GM21423 (cell line): ENCODE data around the gene CST5.
"Not testable (repeated sequence)": the region's sequence is repeated elsewhere in the genome, so short reads cannot be mapped to it uniquely, and the experiment has no call there.

Experiments used
- ATAC-seq: cut with Tn5 transposase; IDR thresholded peaks from one replicate; pipeline ENCODE4 v1.9.1; 2021; ENCODE audit warnings: mild to moderate bottlenecking, moderate library complexity; ENCODE audit not compliant: unreplicated experiment

Gene CST5

DNA sequence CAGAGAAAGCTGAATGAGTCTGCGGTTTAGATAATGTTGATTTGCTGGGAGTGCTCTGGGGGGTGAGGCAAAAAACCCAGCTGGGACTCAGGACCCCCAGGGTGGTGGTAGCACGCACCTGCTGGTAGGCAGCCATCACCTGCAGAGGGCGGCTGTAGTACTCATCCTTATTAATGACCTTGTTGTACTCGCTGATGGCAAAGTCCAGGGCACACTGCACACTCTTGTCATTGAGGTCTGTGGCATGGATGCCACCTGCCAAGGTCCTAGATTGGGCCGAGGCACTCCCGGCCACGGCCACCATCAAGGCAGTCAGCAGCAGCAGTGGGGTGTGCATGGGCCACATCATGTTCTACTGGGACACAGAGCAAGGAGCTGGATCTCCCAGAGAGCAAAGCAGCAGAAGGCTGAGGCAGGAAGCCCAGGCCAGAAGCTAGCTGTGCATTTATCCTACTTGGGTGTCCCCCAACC is at the start of gene CST5:
Gene CST5 (minus strand): TSS at position 421 of the 471 bp plus-strand sequence. CDS start 72 bp downstream, at position 349.
- no peak for ATAC-seq

DNA sequence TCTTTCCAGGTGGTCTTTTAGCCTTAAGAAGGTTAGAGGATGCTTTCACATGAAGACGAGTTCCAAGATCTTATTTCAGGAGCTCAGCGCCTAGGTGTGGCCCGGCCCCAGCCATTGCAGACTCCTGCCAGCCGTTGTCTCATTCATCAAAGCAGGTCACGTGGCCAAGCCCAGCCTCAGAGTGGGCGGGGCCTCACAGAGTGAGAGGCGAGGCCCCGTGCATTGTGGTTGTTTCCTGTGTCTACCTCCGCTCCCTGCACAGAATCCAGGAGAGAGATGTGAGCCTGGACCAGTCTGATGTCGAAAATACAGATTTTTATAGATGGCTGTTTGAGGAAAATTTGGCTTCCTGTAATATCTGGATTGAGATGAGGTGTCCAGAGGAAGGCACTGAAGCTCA is 49.2 kb upstream of the CST5 start:
- ATAC-seq, result no peak

DNA sequence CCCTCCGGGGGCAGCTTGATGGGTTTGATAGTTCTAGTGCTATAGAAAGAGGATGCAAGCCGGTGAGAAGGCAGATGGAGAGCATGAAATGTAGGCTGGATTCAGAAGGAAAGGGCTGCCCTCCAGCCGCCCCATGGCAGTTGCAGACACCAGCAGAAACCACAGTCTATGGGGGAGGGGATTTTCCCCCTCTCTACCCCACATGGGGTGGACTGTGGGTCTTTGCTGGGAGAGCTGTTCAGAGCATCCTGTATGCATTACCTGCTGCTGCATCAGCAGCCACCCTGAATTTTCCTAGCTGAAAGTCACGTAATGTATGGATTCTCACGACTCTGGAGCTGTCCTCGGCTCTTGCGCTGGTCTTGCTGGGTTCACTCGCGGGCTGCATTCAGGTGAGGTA is 48.8 kb upstream of the CST5 start:
- no peak for ATAC-seq

GRCh38 chr20:23926944-23927872 is 47.7 kb upstream of the CST5 start:
- ATAC-seq, result no peak

DNA sequence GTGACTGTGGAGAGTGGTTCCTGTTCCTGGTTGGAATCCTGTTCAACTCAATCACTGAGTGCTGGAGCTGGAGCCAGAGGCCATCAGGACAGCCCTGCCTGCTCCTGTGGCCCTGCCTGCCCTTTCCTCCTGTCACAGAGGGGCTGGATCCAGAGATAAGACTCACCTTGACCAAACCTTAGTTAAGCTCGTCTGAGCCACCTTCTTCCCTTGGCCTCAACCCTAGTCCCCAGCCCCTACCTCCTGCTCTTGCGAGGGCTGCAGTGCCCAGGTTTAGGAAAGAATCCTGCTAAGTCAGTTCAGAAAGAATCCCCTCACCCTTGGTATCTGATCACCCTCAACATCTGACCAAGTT is 47.0 kb upstream of the CST5 start:
- no peak for ATAC-seq

GRCh38 chr20:23925789-23926525 is 46.4 kb upstream of the CST5 start:
- ATAC-seq, result no peak

DNA sequence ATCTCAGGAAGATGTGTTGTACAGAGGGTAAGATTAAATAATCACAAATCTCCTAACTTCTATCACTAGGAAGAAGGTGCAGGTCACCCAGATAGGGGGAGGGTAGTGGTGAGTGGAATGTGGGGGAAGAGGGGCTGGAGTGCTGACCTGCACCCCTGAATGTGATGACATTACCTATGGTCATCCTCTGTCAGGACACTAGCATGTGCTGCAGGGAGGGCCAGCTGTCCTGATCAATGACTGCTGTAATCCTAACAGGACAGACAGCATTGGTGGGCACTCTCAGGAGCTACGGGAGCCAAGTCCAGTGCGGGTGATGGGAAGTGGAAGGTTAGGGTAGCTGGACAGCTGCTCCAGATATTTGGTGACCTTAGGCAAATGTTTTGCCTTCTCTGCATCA is 45.2 kb upstream of the CST5 start:
- ATAC-seq, result no peak

DNA sequence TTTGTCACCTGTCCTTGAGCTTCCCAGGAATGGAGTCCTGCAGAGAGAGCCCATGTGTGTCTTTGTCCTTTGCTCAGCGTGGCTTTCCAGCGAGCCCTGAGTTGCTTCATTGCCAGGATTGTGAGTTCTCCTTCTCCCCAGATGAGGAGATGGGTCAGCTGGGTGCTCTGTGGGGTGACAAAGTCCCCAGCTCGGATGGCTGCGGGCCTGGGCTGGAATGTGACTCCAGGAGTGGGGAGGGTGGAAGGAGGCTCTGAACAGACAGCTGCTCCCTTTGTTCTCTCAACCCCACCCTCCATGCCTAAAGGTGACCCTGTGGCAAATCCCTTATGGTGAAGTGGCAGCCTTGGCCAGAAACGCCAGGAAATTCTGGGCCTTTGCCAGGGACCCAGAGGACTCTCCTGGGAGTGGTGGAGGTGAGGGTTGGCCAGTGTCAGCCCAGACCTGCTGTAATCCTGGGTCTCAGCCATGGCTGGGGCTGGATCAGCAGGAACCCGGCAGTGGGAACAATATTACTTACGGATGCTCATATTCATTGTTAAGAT is 44.4 kb upstream of the CST5 start:
- no peak for ATAC-seq

DNA sequence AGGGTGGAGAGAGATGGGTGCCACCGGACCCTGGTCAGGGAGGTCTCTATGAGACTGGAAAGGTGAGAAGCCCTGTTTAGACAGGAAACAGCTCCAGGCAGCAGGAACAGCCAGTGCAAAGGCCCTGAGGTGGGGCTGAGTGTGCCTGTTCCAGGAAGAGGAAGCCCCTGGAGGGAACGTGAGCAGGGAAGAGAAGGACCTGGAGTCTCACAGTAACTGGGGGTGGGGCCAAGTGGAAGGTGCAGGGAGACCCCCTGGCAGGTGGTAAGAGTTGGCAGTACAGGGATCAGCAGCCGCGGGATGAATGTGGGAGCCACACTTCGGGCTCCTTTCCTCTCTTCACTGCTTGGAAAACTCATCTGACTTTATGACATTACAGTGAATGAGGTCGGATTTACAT is 43.8 kb upstream of the CST5 start:
- ATAC-seq, result no peak

DNA sequence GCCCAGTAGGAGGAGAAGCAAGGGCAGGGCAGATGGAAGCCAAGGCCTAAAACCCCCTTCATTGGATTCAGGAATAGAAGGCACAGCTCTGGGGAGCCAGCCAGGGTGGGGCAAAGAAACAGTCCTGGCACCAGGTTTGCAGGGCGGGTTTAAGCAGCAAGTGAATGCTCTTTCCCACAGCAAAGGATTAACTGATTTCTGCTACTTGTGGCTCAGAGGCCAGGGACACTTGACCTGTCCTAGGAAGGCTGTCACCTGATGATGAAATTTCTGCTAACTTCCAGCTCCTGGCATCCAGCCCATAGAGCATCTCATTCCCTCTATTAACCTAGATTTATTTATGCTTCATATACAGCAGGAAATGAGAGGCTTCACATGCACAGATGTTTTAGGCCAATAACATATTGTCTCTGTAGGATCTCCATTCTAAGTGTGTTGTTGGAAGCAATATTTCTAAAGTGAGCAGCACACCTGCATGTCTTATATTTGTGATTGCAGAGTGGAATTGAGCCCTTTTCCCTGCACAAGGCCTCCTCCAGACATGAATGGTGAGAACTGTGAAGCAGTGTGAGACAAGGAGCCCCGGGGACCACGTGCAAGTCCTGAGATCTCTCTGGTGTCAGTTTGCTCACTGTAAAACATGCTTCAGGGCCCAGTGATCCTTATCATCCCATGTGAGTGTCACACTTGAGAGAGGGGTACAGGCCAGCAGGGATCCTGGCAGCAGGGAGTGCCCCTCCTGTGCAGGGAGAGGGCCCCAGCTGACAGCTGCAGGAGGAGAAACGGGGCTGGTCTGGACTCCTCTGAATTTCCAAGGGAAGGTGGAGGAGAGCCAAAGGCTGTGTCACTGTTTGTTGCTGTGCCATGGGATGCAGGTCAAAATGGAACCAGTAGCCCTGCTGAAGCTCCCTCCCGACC is 41.1 kb upstream of the CST5 start:
- ATAC-seq, result no peak

- no peak for ATAC-seq
Measured at GRCh38 chr20:23918896-23919295, 39.3 kb upstream of the CST5 start.

- ATAC-seq, result no peak
Measured at GRCh38 chr20:23918101-23918862, 38.7 kb upstream of the CST5 start.

DNA sequence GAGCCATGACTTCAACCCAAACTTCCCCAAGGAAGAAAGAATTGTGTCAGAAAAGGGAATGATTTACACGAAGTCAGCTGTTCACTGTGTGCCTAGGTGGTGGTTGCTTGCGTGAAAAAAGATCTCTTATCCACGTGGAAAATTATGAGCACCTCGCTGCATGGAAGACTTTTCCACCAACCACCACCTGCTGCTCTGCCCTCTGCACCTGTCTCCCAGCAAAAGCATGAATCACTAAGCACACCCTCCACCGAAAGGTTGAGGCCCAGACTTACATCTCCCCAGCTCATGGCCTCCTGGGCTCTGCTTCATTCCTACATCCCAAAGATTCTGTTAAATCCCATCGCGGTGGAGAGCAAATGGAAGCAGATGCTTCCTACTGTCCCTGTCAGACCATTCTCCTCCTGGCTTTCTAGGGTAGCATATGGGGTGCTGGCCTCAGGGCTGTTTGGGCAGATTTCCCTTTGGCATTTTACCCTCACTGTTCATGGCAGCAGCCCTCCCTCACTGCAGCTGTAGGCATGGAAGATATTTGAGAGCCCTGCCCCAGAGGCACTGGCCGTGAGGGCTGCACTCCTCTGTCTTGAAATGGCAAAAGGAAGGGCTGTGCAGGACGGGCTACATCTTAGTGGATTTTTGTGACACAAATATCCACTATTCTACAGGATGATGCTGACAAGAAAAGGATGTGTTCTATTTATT is 37.6 kb upstream of the CST5 start:
- no peak for ATAC-seq

GRCh38 chr20:23915844-23916243 is 36.3 kb upstream of the CST5 start:
- no peak for ATAC-seq

DNA sequence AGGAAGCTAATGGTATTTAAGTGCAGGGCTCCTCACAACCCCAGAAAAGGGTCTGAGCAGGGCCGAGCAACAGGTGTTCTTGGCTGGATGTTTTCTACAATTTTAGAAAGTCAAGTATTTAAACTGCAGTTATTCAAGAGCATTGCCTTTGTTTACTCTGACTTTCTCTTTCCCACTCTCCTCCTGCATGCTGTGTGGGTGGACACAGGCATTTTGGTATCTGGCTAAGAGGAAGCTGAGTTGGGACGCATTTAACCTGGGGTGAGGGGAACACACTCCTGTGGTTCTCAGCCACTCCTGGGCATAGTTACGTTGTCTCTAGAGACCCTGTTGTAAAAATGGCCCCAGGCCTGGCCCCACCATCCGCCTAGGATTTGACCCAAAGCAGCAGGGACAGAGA is 34.9 kb upstream of the CST5 start:
- not testable (repeated sequence) for ATAC-seq

DNA sequence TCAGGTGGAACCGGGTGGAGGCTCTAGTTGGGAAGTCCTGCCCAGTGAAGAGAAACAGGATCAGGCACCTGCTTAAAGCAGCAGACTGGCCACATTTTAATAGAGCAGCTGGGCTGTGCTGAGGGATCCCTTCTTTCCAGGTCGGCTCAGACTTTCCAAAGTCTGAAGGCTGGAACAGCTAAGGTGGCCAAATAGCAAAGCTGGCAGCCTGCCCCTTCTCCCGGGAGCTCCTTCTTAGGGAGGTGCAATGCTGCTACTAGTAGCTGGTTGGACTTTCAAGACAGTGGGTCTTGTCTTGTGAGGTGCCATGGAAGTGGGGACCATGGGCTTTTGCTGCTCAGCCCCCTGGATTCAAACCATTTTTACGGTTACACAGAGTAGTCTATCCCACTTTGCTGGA is 30.7 kb upstream of the CST5 start:
- no peak for ATAC-seq

- no peak for ATAC-seq
Measured at GRCh38 chr20:23909390-23909789, 29.8 kb upstream of the CST5 start.

DNA sequence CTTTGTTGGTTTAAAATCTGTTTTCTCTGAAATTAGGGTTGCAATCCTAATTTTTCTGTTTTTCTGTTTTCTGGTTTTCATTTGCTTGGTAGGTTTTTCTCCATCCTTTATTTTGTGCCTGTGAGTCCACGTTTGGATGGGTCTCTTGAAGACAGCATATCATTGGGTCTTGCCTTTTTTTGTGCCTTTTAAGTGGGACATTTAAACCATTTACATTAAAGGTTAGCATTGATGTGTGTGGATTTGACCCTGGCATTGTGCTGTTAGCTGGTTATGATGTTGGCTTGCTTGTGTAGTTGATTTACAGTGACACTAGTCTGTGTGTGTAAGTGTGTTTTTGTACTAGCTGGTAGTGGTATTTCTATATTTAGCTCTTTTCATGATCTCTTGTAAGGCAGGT is 28.0 kb upstream of the CST5 start:
- ATAC-seq, result no peak

GRCh38 chr20:23902396-23902795 is 22.8 kb upstream of the CST5 start:
- ATAC-seq, result not testable (repeated sequence)
